GM19467 (cell line): Measurements from ENCODE around the gene PELI1.
"Not testable (repeated sequence)": the region's sequence is repeated elsewhere in the genome, so short reads cannot be mapped to it uniquely, and the experiment has no call there.

Source experiments
- ATAC-seq: cut with Tn5 transposase; IDR thresholded peaks from one replicate; pipeline ENCODE4 v1.9.1; 2021; ENCODE audit warnings: mild to moderate bottlenecking, moderate library complexity; ENCODE audit not compliant: unreplicated experiment

The PELI1 gene

DNA sequence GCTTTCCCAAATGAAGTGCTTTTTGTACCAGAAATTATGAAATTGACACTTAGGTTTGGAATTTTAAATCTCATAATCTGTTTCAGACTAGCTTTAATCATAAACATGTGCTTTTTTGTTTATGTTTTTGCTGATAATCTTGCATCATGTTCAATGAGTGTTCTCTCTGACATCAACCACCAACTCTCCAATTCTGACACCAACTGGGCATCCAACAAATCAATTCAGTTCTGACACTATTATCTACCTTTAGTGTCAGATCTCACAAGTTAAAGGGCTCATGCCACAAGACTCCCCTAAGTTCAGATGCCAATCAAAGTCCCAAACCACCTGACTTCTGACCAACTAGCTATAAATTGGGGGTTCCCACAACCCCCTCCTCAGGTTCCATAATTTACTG is 19.6 kb downstream of the PELI1 start:
- ATAC-seq, result no peak

DNA sequence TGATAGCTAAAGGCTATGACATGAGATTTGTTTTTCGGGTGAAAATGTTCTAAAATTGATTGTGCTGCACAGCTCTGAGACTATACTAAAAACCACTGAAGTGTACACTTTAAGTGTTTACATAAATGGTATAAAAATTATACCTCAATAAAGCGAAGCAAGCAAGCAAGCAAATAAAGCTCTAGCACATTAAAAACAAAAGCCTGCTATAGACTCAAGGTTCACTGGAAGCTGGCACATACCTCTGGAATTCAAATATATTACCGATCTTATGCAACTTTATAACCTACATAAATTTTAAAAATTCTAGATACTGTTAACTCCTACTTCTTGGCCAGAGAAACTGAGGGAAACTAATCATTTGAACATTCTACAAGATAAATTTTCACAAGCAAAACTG is 20.1 kb downstream of the PELI1 start:
- ATAC-seq, result no peak

DNA sequence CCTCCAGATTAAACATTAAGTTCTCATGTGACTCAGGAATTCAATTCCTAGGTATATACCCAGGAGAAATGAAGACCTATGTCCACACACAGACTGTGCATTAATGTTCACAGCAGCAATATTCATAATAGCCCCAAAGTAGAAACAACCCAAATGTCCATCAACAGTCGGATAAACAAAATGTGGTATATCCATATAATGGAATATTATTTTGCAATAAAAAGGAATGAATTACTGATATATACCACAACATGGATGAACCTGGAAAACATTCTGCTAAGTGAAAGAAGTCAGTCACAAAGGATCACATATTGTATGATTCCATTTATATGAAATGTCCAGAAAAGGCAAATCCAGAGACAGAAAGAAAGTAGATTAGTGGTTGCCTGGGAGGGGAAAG is 20.5 kb downstream of the PELI1 start:
- no peak for ATAC-seq

DNA sequence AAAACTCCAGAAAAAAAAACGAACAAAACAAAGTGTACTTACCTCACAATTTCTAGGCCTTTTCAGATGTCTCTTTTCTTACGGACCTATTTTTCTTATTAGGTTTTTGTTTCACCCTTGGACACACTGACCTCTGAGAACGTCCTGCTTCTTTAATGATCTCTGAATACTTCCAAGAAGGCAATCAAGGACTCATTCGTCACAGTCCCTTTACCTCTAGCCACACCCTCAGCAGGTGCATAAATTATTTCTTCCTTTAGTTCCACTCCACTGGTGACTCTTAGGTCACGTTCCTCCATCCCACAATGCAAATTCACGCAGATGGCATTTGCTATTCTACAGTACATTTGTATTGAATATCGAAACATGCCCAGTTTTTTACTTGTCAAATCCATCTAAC is 21.9 kb downstream of the PELI1 start:
- no peak for ATAC-seq

DNA sequence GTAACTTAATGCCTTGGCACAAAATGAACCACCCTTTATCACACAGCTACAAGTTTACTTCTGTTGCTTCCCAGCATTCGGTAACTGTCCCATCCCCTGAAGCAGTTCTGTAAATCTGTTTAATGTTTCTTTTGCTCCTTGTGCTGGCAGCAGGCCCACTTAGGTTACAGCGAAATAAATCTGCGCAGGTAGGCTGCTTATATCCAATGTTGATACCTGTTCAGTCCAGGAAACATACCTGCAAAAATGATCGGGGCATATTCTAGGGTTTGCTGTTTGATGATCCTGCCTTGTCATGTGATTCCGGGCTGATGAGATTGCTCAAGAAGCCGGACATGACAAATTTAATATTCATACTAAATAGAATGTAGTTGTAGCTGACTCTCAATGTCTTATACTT is 23.3 kb downstream of the PELI1 start:
- ATAC-seq, result no peak

DNA sequence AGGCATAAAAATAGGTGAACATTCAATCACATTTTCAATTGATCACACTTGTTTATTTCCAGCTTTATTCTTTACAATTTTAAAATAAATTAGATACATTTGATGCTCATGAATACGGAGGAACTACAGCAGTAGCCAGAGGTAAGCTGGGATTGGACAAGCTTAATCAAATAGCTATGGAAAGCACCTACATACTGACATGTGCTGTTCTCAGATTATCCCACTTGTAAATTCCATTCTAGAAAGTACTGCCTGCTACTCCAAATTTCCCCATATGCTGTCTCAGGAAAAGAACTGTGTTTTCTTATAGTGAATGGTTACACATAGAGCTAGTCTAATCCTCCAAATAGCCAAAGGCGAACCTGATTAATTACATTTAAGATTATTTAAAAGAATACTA is 24.2 kb downstream of the PELI1 start:
- no peak for ATAC-seq

DNA sequence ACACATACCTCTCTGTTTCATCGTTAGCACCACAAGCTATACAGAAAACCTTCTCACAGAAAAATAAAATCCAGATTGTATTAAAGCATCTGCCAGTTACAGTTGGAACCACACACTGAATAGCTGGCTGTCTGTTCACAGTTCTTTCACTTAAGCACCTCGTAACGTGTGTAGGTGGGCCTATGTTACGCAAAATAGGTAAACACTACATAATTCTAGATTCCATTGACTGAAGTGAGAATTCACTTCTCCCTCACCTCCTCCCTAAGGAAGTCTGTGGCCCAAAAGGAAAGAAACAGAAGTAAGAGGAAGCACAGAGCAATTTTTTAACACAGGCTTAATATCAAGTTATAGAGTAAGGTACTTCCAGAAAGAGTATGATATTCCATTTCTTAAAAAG is 24.9 kb downstream of the PELI1 start:
- ATAC-seq, result no peak

DNA sequence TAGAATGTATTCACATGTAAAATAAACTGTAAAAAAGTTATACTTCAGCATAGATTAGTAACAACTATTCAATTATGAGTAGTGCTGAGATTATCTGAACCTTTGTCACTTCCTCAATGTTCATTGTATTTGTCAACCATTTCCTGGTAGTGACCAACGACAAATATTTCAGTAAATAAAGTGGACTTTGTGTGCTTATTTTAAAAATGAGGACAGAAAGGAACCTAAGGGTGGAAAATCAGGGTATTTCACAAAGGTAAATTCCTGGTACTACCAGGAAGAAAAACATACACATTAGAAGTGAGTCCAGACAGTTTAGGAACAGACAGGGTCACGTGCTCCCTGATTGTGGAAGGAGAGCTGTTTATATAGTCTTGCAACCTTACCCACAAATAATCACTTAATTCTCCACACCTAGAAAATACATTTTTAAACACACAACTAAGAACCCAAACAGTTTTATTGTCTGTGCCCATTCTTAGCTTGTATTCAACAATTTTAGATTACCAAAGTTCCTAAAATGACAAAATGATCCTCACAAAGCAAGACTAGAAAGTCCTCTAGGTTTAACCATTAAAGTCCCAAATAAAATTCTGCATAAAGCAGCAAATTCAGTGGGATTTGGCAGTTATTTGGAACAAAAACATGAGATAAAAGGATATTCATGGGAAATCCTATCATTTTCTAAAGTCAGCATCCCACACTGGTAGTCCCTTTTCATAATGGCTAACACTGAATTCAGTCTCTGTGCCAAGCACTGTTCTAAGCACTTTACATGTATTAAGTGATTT is 28.2 kb downstream of the PELI1 start:
- ATAC-seq, result no peak

DNA sequence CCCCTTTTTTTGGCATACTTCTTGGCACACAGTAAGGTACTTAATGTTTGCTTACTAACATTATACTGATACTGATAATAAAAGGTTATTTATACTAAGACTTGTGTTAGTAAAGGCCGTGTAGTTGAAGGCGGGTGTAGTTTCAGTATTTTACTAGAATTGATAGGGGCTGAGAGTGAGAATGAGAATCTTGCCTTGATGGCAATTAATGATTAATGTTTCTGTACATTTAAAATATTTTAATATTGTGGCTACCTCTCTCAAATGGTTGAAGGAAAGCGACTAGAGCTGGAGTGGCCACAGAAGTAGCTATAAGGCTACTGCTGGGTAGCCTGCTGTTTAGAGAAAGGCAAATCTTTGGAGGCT is 29.3 kb downstream of the PELI1 start:
- ATAC-seq, result peak; percentile 45

DNA sequence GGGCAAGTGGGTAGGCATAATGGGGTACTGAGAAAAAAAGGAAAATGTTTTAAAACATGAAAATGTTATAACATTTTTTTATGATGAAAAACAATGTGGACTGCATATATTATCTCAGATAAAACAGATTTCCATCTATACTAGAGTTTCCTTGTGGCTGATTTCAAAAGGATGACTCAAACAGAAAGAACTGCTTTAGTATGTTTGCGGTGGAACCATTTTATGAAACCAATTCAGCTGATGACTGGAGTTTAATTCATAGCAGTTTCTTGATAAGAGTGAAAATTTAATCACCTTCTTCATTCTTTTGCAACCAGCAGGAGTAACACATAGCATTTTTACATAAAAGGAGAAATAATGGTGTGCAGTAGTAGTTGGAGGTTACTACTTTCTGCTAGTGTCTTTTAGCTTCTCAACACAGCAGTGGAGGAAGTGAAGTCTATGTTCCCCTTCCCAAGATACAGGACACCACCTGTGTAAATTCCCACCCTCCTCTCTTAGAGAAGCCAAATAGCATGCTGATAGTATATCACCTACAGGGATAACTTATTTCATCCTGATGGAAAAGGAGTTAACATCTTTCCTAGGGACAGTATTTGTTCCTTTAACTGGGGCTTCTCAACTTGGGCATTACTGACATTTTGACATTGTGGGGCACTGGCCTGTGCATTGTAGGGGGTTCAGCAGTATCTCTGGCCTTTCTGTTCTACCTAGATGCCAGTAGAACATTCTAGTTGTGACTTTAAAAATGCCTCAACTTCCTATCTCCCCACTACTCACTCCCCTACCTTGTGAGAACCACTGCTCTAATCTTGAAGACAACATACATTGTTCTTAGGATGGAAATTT is 29.9 kb downstream of the PELI1 start:
- peak; percentile 46 for ATAC-seq

DNA sequence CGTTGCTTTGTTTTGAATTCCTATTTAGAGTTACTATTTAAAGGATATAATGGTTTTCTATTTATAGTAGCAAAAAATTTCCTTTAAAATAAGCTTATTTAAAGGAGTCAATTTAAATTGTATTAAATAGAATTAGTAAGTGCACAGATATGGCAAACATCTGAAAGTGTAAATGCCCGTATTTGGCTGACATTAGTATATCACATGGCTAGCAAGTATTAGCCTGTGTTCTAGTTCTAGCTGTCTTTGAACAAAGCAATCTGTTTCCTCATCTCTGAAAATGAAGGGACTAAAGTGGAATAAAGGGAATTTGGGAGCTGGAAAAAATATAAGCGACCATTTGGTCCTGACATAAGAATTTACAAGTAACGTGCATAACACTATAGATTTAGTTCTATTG is 32.2 kb downstream of the PELI1 start:
- ATAC-seq, result no peak

DNA sequence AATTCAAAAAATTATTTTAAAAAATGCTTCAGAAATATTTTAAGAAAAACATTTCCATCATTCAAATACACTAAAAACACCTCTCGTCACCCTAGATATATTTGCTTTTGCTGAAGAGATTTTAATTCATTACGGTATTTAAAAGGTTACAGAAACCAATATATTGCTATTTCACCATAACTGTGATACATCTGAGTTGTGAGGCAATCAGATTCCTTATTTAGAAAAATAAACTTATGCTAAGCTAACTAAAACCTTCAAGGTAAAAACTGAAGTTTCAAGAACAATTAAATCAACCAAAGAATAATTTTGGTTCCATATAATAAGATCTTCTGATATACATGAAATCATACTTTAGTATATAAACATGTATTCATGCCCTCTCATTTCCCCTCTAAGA is 32.8 kb downstream of the PELI1 start:
- ATAC-seq, result no peak

DNA sequence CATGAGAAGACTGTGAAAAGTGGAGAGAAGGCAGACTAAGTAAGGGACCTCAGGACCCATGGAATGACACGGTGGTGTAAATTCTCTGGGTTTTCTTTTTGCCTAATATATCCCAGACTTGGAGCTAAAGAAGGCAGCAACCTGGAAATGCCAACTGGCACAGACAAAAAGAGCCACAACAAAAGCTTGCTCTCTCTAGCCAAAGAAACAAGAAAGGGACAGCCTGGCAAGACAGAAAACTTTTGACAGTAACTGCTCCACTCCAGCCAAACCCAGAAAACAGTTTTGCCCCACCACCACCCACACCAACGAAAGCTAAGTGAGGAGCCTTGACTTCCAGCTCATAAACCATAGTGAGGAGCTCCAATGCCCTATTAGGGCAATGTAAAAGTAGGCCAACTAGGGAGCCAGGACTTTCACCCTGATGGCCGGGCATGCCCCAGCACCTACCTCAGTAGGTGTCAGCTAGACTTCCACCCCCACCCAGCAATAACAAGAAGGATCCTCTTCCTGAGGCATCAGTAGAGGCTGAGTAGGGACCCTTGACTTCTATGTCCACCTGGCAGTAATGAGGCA is 35.5 kb downstream of the PELI1 start:
- ATAC-seq, result no peak

DNA sequence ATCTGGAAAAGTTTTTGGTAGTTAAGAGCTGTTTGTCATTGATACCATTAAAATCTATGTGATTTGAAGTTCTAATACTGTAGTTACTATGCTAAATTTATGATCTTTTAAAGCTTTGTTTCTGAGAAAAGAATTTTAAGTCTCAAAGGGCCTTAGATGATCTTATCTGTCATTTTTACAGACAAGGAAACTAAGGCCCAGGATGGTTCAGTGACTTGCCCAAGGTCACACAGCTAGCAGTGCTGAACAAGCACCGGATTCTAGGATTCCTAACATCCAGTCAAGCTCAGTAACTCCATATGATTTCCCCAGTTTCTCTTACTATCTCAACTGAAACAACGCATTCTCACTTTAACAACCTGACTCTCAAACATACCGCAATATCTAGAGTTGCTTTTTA is 37.7 kb downstream of the PELI1 start:
- ATAC-seq, result no peak

DNA sequence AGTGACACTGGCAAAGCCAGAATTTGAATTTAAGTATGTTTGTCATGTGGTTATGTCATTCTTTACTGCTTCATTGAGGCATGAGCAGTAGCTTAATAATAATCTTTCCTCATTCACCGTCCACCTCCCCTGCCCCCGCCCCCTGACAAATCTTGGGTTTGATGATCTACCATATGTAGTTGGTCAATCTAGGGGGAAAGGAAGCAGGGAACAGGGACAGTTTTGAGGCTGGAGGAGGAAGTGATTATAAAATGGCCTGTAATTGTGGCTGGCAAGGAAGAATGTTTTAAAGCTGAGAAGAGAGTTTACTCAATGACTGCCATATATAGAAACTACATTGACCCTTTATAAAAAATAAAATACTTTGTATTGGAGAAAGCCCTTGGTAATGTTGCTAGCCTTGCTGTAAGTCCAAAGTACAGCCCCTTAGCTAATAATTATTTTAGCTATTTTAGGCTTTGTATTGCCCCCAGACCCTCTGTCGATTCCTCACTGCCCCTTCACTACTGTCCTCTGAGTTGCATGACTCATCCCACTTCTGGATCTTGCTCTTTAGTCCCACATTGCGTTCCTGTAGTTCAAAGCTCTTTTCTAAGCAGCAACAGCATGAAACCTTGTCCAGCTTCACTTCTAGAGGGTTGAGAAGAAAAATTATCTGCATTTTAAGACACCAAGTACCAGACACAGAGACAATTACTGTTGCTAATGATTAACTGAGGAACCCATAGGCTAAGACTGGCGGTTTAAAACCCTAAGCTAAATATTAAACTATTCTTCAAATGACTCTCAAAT is 38.4 kb downstream of the PELI1 start:
- ATAC-seq, result no peak

DNA sequence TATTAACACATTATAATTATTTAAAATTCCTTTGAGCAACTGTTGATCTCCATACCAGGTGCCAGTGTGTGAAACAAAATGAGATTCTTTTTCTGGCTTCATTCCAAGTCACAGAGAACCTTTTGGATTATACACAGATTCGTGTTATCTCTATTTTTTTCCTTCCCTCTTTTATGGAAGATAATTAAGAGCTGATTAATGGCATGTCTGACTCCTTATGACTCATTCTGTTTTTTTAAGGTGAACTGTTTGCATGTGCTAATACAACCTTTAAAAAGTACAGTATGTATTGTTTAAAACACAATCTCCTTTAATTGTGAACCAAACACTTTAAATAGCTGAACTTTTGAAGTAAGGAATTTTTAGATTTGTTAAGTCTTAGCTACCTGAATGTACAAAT is 39.3 kb downstream of the PELI1 start:
- ATAC-seq, result no peak

DNA sequence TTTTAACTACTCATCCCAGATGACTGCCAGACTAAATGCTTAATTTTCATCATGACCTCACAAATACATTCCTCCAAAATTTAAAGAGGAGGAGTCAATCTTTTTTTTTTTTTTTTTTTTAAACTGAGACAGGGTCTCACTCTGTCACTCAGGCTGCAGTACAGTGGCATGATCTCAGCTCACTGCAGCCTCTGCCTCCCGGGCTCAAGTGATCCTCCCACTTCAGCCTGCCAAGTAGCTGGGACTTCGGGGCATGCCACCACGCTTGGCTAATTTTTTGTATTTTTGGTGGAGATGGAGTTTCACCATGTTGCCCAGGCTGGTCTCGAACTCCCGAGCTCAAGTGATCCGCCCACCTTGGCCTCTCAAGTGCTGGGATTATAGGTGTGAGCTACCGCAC is 41.5 kb downstream of the PELI1 start:
- not testable (repeated sequence) for ATAC-seq

DNA sequence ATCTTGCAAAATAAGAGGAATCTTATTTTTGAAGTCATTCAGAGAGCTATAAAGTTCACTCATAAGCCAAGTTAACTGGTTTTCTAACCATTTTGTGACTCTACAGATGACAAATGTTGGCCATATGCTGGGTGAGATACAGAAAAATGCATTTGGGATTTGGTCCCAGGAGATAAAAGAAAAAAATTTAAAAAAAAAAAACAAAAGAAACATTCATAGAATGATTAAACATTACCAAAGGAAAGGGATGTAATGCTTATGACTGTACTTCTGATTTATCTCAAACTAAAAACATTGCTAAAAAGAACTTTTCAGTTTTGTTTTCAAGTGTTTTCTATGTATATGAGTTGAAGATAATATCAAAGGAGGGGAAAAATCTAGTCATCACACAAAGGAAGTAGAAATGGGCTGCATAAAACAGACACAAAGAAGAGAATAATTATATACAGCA is 43.1 kb downstream of the PELI1 start:
- ATAC-seq, result no peak

DNA sequence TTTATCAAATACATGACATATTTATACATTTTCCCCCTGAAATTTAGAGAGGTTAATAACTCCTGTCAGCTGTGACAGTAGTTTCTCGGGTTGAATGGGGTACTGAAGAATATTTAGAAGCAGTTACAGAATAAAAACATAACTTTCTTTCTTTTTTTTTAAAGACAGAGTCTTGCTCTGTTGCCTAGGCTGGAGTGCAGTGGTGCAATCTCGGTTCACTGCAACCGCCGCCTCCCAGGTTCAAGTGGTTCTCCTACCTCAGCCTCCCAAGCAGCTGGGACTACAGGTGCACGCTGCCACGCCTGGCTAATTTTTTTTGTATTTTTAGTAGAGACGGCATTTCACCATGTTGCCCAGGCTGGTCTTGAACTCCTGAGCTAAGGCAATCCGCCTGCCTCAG is 43.6 kb downstream of the PELI1 start:
- ATAC-seq, result not testable (repeated sequence)

DNA sequence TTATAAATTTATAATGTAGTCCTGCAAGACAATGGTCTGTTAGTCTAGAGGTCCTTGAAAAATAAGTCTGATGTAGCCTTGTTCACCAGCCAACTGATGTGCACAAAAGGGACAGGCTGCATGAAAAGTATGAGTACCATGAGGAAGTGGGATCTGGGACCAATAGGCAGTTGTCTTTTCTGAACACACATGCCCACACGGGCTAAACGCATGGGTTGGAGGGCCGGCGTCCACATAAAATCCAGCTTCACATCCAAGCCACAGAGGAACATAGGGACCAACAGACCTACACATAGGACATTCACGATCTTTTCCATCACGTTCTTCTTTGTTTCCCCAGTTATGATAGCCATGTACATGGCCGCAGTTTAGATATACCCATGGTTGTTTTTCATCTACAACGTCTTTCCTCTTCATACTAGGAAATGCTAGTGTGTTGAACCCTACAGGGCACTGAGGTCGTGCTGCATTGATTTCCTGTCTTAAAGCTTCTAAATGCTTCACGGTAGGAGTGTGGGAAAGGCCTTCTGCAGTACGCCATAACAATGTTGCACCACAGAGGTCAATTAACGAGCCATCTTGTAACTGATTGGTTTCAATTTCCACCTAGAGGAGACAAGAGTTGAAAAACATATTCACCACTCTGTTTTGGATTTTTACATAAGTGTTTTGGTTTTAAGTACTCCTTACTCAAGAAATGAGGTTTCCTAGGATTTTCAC is 49.4 kb downstream of the PELI1 start:
- no peak for ATAC-seq

DNA sequence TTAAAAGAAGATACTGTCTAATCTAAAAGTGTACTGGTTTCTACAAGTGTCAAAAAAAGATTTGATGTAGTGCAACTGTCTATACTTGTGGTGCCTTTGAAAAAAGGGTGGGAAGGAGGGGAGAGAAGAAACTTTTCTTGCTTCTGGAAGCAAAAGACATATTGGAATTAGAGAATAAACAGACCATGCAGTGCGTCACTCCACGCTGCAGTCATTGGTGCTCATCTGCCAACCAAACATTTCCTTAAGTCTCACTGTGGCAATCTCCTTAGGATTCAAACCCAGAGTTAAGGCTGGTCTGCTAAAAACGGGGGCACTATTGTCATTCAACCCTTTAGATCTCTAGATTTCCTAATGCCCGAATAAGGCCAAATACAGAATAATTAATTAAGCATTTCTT is 50.9 kb downstream of the PELI1 start:
- no peak for ATAC-seq
